ENCODE measurements around the gene BRIP1.

Gene BRIP1

DNA sequence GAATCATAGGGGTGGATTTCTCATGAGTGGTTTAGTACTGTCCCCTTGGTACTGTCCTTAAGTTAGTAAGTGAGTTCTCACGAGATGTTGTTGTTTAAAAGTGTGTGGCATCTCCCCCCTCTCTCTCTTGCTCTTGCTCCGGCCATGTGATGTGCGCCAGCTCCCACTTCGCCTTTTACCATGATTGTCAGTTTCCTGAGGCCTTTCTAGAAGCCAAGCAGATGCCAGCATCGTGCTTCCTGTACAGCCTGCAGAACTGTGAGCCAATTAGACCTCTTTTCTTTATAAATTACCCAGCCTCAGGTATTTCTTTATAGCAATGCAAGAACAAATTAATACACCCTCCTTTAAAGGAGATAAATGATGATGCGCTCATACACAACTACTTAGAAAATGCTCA, 222.2 kb downstream of the BRIP1 start:
- Histone ChIP-seq H3K18ac (ENCODE audit: low read length) (no peak overlapping the region), H3K23ac (ENCODE audit: low read length) (no peak overlapping the region)

DNA sequence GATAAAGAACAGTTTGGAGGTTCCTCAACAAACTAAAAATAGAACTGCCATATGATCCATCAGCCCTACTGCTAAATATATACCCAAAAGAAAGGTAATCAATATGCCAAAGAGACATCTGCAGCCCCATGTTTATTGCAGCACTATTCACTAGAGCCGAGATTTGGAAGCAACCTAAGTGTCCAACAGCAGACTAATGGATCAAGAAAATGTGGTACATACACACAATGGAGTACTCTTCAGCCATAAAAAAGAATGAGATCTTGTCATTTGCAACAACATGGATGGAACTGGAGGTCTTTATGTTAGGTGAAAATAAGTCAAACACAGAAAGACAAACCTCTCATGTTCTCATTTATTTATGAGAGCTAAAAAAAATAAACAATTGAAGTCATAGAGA, 223.5 kb downstream of the BRIP1 start:
- Histone ChIP-seq H4K8ac (ENCODE audit: low read depth, low read length) (no peak overlapping the region), H3K27me3 (ENCODE audit: insufficient read depth, low read length, poor library complexity) (no peaks in the 10 kb centered on the region)

More for the DNA sequence above, 222.2 kb downstream of the BRIP1 start:
- no peaks in the 10 kb centered on the region for H3K36me3 ChIP-seq (ENCODE audit: control insufficient read depth, insufficient read depth, low read length)
- H3K27ac ChIP-seq (ENCODE audit: low read depth, low read length), result no peak overlapping the region
- H2BK120ac ChIP-seq (ENCODE audit: low read depth, low read length), result no peak overlapping the region
- no peak overlapping the region for H3K56ac ChIP-seq (ENCODE audit: low read length)
- H3K4me1 ChIP-seq (ENCODE audit: control insufficient read depth, low read depth, low read length), result no peaks in the 10 kb centered on the region
- no peaks in the 10 kb centered on the region for H3K79me1 ChIP-seq (ENCODE audit: low read length)
- H3K27me3 ChIP-seq (ENCODE audit: insufficient read depth, low read length, poor library complexity), result no peaks in the 10 kb centered on the region
- no peak overlapping the region for H2BK15ac ChIP-seq (replicated peaks; ENCODE audit: low read depth)
- H3K79me2 ChIP-seq (ENCODE audit: control insufficient read depth, insufficient read depth, low read length), result no peaks in the 10 kb centered on the region
- H3K4ac ChIP-seq (ENCODE audit: low read depth, low read length), result no peak overlapping the region
- no peak for DNase-seq
- no peak overlapping the region for H3K9ac ChIP-seq (ENCODE audit: low read length)
- no peak overlapping the region for H2BK5ac ChIP-seq (ENCODE audit: low read length)
- no peak overlapping the region for H4K5ac ChIP-seq (ENCODE audit: low read length)
- WGBS (ENCODE audit: extremely low coverage, insufficient coverage, low lambda C conversion rate), result no CpG with 5 or more reads among the region's 6 CpGs
- H4K8ac ChIP-seq (ENCODE audit: low read depth, low read length), result no peak overlapping the region
- H3K4me3 ChIP-seq (ENCODE audit: low read length), result no peak overlapping the region
- no peak overlapping the region for H3K4me2 ChIP-seq (ENCODE audit: low read length)
- H2AK5ac ChIP-seq (ENCODE audit: low read length), result no peak overlapping the region

DNA sequence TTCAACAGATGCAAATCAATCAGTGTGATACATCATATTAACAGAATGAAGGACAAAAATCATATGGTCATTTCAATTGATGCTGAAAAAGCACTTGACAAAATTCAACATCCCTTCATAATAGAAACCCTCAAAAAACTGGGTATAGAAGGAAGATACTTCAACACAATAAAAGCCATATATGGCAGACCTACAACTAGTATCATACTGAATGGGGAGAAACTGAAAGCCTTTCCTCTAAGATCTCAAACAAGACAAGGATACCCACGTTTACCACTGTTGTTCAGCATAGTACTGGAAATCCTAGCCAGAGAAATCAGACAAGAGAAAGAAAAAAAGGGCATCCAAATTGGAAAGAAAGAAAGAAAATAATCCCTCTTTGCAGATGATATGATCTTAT, 225.2 kb downstream of the BRIP1 start:
- no peak overlapping the region for H3K4me2 ChIP-seq (ENCODE audit: low read length)
- no peaks in the 10 kb centered on the region for H3K36me3 ChIP-seq (ENCODE audit: control insufficient read depth, insufficient read depth, low read length)
- H2BK120ac ChIP-seq (ENCODE audit: low read depth, low read length), result no peak overlapping the region
- H3K79me1 ChIP-seq (ENCODE audit: low read length), result no peaks in the 10 kb centered on the region
- no peak overlapping the region for H4K8ac ChIP-seq (ENCODE audit: low read depth, low read length)
- H3K23ac ChIP-seq (ENCODE audit: low read length), result no peak overlapping the region
- H2AK5ac ChIP-seq (ENCODE audit: low read length), result no peak overlapping the region
- H3K79me2 ChIP-seq (ENCODE audit: control insufficient read depth, insufficient read depth, low read length), result no peaks in the 10 kb centered on the region
- no peak overlapping the region for H3K18ac ChIP-seq (ENCODE audit: low read length)
- no peak for DNase-seq
- H3K4ac ChIP-seq (ENCODE audit: low read depth, low read length), result no peak overlapping the region
- H2BK5ac ChIP-seq (ENCODE audit: low read length), result no peak overlapping the region
- H3K4me1 ChIP-seq (ENCODE audit: control insufficient read depth, low read depth, low read length), result no peaks in the 10 kb centered on the region
- H3K56ac ChIP-seq (ENCODE audit: low read length), result no peak overlapping the region
- no peak overlapping the region for H4K5ac ChIP-seq (ENCODE audit: low read length)
- H3K27ac ChIP-seq (ENCODE audit: low read depth, low read length), result no peak overlapping the region
- no peak overlapping the region for H2BK15ac ChIP-seq (replicated peaks; ENCODE audit: low read depth)
- no peak overlapping the region for H3K9ac ChIP-seq (ENCODE audit: low read length)
- no CpG with 5 or more reads among the region's 1 CpG for WGBS (ENCODE audit: extremely low coverage, insufficient coverage, low lambda C conversion rate)
- H3K4me3 ChIP-seq (ENCODE audit: low read length), result no peak overlapping the region
- H3K27me3 ChIP-seq (ENCODE audit: insufficient read depth, low read length, poor library complexity), result no peaks in the 10 kb centered on the region

More for the DNA sequence above, 223.5 kb downstream of the BRIP1 start:
- DNase-seq, result no peak
- Histone ChIP-seq H3K4me1 (ENCODE audit: control insufficient read depth, low read depth, low read length) (no peaks in the 10 kb centered on the region), H2BK5ac (ENCODE audit: low read length) (no peak overlapping the region), H3K79me2 (ENCODE audit: control insufficient read depth, insufficient read depth, low read length) (no peaks in the 10 kb centered on the region), H3K4me2 (ENCODE audit: low read length) (no peak overlapping the region), H3K36me3 (ENCODE audit: control insufficient read depth, insufficient read depth, low read length) (no peaks in the 10 kb centered on the region), H2BK120ac (ENCODE audit: low read depth, low read length) (no peak overlapping the region), H3K4me3 (ENCODE audit: low read length) (no peak overlapping the region), H3K56ac (ENCODE audit: low read length) (no peak overlapping the region), H2AK5ac (ENCODE audit: low read length) (no peak overlapping the region), H4K5ac (ENCODE audit: low read length) (no peak overlapping the region), H3K4ac (ENCODE audit: low read depth, low read length) (no peak overlapping the region), H3K27ac (ENCODE audit: low read depth, low read length) (no peak overlapping the region), H3K79me1 (ENCODE audit: low read length) (no peaks in the 10 kb centered on the region), H3K23ac (ENCODE audit: low read length) (no peak overlapping the region), H3K18ac (ENCODE audit: low read length) (no peak overlapping the region), H3K9ac (ENCODE audit: low read length) (no peak overlapping the region), H2BK15ac (replicated peaks; ENCODE audit: low read depth) (no peak overlapping the region)
- WGBS (ENCODE audit: extremely low coverage, insufficient coverage, low lambda C conversion rate), result no CpG with 5 or more reads among the region's 1 CpG

DNA sequence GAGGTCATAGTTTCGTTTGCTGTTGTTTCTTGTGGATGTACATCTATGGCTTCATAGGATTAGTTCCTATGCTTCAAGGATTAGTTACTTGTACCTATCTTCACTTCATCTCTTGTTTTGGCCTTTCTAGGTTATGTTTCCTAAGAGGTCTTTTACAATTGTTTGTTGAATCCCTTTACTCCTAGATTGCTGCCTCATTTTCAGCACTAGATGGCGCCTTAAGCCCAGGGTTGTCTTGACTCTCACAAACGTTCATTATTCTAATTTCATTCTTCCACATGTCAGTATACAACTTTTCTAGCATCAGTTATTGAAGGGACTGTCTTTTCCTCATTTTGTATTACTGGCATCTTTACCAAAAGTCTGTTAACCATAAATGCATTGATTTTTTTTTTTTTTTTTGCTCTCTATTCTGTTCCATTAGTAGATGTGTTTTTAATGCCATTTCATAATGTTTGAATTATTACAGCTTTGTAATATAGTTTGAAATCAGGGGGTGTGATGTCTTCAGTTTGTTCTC, 227.4 kb downstream of the BRIP1 start:
- no peak overlapping the region for H4K8ac ChIP-seq (ENCODE audit: low read depth, low read length)
- H3K4me1 ChIP-seq (ENCODE audit: control insufficient read depth, low read depth, low read length), result no peaks in the 10 kb centered on the region
- no peak overlapping the region for H3K56ac ChIP-seq (ENCODE audit: low read length)
- H3K18ac ChIP-seq (ENCODE audit: low read length), result no peak overlapping the region
- no peak overlapping the region for H2AK5ac ChIP-seq (ENCODE audit: low read length)
- H3K4me3 ChIP-seq (ENCODE audit: low read length), result no peak overlapping the region
- no peaks in the 10 kb centered on the region for H3K36me3 ChIP-seq (ENCODE audit: control insufficient read depth, insufficient read depth, low read length)
- H2BK120ac ChIP-seq (ENCODE audit: low read depth, low read length), result no peak overlapping the region
- H3K4me2 ChIP-seq (ENCODE audit: low read length), result no peak overlapping the region
- no peaks in the 10 kb centered on the region for H3K27me3 ChIP-seq (ENCODE audit: insufficient read depth, low read length, poor library complexity)
- no peak overlapping the region for H3K4ac ChIP-seq (ENCODE audit: low read depth, low read length)
- no peak overlapping the region for H3K23ac ChIP-seq (ENCODE audit: low read length)
- no CpG with 5 or more reads among the region's 3 CpGs for WGBS (ENCODE audit: extremely low coverage, insufficient coverage, low lambda C conversion rate)
- no peaks in the 10 kb centered on the region for H3K79me2 ChIP-seq (ENCODE audit: control insufficient read depth, insufficient read depth, low read length)
- H3K27ac ChIP-seq (ENCODE audit: low read depth, low read length), result no peak overlapping the region
- no peak overlapping the region for H3K9ac ChIP-seq (ENCODE audit: low read length)
- H2BK15ac ChIP-seq (replicated peaks; ENCODE audit: low read depth), result no peak overlapping the region
- H3K79me1 ChIP-seq (ENCODE audit: low read length), result no peaks in the 10 kb centered on the region
- H2BK5ac ChIP-seq (ENCODE audit: low read length), result no peak overlapping the region
- no peak overlapping the region for H4K5ac ChIP-seq (ENCODE audit: low read length)
- peak; percentile 62 for DNase-seq

- Histone ChIP-seq H3K4ac (ENCODE audit: low read depth, low read length) (no peak overlapping the region), H3K79me2 (ENCODE audit: control insufficient read depth, insufficient read depth, low read length) (no peaks in the 10 kb centered on the region), H3K27ac (ENCODE audit: low read depth, low read length) (no peak overlapping the region), H4K5ac (ENCODE audit: low read length) (no peak overlapping the region), H2BK120ac (ENCODE audit: low read depth, low read length) (no peak overlapping the region), H3K79me1 (ENCODE audit: low read length) (no peaks in the 10 kb centered on the region), H3K56ac (ENCODE audit: low read length) (no peak overlapping the region), H4K8ac (ENCODE audit: low read depth, low read length) (no peak overlapping the region), H3K23ac (ENCODE audit: low read length) (no peak overlapping the region), H3K36me3 (ENCODE audit: control insufficient read depth, insufficient read depth, low read length) (no peaks in the 10 kb centered on the region), H3K18ac (ENCODE audit: low read length) (no peak overlapping the region), H3K4me1 (ENCODE audit: control insufficient read depth, low read depth, low read length) (no peaks in the 10 kb centered on the region), H2BK5ac (ENCODE audit: low read length) (no peak overlapping the region), H2AK5ac (ENCODE audit: low read length) (no peak overlapping the region), H3K27me3 (ENCODE audit: insufficient read depth, low read length, poor library complexity) (no peaks in the 10 kb centered on the region), H3K9ac (ENCODE audit: low read length) (no peak overlapping the region), H2BK15ac (replicated peaks; ENCODE audit: low read depth) (no peak overlapping the region), H3K4me3 (ENCODE audit: low read length) (no peak overlapping the region), H3K4me2 (ENCODE audit: low read length) (no peak overlapping the region)
- DNase-seq, result no peak
- WGBS (ENCODE audit: extremely low coverage, insufficient coverage, low lambda C conversion rate), result no CpG with 5 or more reads among the region's 5 CpGs
These were observed 228.3 kb downstream of the BRIP1 start for GRCh38 chr17:61634942-61635538.

DNA sequence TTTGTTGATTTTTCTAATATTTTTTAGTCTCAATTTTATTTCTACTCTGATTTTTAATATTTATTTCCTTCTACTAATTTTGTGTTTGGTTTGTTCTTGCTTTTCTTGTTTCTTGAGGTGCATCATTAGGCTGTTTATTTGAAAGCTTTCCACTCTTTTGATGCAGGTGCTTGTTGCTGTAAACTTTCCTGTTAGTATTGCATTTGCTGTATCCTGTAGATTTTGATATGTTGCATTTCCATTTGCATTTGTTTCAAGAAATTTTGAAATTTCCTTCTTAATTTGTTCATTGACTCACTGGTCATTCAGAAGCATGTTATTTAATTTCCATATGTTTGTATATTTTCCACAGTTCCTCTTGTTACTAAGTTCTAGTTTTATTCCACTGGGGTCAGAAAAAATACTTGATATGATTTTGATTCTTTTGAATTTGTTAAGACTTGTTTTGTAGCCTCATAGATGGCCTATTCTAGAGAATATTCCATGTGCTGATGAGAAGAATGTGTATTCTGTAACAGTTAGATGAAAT, 229.3 kb downstream of the BRIP1 start:
- no peaks in the 10 kb centered on the region for H3K27me3 ChIP-seq (ENCODE audit: insufficient read depth, low read length, poor library complexity)
- no peaks in the 10 kb centered on the region for H3K79me1 ChIP-seq (ENCODE audit: low read length)

More for the DNA sequence above, 229.3 kb downstream of the BRIP1 start:
- Histone ChIP-seq H2BK120ac (ENCODE audit: low read depth, low read length) (no peak overlapping the region), H3K79me2 (ENCODE audit: control insufficient read depth, insufficient read depth, low read length) (no peaks in the 10 kb centered on the region), H3K4me3 (ENCODE audit: low read length) (no peak overlapping the region), H3K4ac (ENCODE audit: low read depth, low read length) (no peak overlapping the region), H4K5ac (ENCODE audit: low read length) (no peak overlapping the region), H2BK5ac (ENCODE audit: low read length) (no peak overlapping the region), H3K27ac (ENCODE audit: low read depth, low read length) (no peak overlapping the region), H4K8ac (ENCODE audit: low read depth, low read length) (no peak overlapping the region), H3K4me2 (ENCODE audit: low read length) (no peak overlapping the region), H3K4me1 (ENCODE audit: control insufficient read depth, low read depth, low read length) (no peaks in the 10 kb centered on the region), H3K36me3 (ENCODE audit: control insufficient read depth, insufficient read depth, low read length) (no peaks in the 10 kb centered on the region), H3K56ac (ENCODE audit: low read length) (no peak overlapping the region), H2AK5ac (ENCODE audit: low read length) (no peak overlapping the region), H3K23ac (ENCODE audit: low read length) (no peak overlapping the region), H3K9ac (ENCODE audit: low read length) (no peak overlapping the region), H3K18ac (ENCODE audit: low read length) (no peak overlapping the region), H2BK15ac (replicated peaks; ENCODE audit: low read depth) (no peak overlapping the region)
- no peak for DNase-seq
